ENCODE results near the gene DCTN1. TPM values are rescaled to one million over a fixed set of nuclear protein-coding genes. Genes with fewer than 3 reads are reported as not detected.

The DCTN1 gene
- 100 to 1,000 TPM; 109 to 134 (median 122) TPM for total RNA-seq

DNA sequence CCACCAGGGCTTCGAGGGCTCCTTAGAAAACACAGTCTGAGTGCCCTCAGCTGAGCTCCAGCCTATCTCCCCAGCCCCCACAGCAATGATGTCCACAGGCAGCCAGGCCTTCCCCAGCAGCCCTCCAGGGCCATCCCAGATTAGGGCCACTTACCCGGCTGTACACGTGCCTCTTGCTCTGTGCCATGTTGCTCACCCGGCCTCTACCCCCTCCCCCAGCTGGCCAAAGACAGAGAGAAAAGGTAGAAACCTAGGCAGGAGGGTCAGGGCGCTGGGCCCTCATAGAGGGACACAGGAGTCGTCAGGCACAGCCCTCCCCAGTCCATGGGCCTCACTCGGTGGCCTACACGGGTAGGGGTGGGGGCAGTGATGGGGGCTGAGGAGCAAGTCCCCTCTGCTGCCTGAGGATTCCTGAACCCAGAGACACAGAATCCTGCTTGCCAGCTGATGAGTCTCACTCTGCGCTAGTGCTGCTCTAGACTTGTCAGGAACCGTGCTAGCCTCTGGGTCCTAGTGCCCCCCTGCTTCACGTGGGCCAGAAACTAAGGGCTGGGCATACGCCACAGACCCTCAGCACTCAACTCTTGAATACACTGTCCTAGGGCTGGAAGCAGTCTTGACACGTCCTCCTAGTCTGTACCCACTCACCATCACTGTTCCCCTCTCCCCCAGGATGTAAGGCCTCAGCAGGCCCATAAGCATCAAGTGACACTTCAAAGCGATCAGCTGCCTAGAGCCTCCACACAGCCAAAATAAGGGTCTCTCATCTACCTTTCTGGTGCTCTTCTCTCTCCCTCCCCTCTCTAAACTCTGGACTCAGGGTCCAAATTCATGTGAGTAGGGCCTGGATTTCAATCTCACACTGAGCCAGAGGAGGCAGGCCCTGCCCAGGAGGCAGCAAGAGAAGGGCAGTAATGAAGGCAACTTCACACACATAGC lies at the start of gene DCTN1:
Gene DCTN1, minus strand, starts transcription at position 461 of the 939 bp plus-strand sequence. Its CDS starts 274 bp downstream, at position 187.
- Histone ChIP-seq H3K27me3 (no peaks in the 10 kb centered on the region), H3K4me3 (peak within 1 kb of the TSS; percentile 10 to 32 (median 22)), H3K36me3 (peaks cover 0 to 9% (median 0%) of the 10 kb centered on the region in 4 donors), H3K4me1 (peaks cover 10 to 37% (median 26%) of the 10 kb centered on the region in 4 donors), H3K9me3 (no peaks in the 10 kb centered on the region), H3K27ac (peak within 1 kb of the TSS in 1 of 4 donors; percentile 37)
- TF ChIP-seq, protein P1, sequence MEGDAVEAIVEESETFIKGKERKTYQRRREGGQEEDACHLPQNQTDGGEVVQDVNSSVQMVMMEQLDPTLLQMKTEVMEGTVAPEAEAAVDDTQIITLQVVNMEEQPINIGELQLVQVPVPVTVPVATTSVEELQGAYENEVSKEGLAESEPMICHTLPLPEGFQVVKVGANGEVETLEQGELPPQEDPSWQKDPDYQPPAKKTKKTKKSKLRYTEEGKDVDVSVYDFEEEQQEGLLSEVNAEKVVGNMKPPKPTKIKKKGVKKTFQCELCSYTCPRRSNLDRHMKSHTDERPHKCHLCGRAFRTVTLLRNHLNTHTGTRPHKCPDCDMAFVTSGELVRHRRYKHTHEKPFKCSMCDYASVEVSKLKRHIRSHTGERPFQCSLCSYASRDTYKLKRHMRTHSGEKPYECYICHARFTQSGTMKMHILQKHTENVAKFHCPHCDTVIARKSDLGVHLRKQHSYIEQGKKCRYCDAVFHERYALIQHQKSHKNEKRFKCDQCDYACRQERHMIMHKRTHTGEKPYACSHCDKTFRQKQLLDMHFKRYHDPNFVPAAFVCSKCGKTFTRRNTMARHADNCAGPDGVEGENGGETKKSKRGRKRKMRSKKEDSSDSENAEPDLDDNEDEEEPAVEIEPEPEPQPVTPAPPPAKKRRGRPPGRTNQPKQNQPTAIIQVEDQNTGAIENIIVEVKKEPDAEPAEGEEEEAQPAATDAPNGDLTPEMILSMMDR (IDR thresholded peaks at IDR 0.05) = no peak
- no peak for TF ChIP-seq EP300 (IDR thresholded peaks at IDR 0.05; ENCODE audit: low read depth)
- no peak for TF ChIP-seq POLR2AphosphoS5 (IDR thresholded peaks at IDR 0.05)
- TF ChIP-seq POLR2A (IDR thresholded peaks at IDR 0.05) = no peak
- peak; percentile 43 for DNase-seq
- intact Hi-C loops (cut with DNase I; ENCODE audit: low total_unique reads) = no loop called here
- 41% methylated on average over 14 of the region's 14 CpGs; no CpG with 5 or more reads in 1 of the 2 donors for WGBS, 2 donors (ENCODE audit: low coverage in 1 of 2)
- in situ Hi-C loops (cut with MboI; ENCODE audit: low pct_ligation_motif_present in 1 of 4, low pct_unique_long_range_greater_than_20kb in 1 of 4, low sequenced_read_pairs in 3 of 4) = no loop called here

DNA sequence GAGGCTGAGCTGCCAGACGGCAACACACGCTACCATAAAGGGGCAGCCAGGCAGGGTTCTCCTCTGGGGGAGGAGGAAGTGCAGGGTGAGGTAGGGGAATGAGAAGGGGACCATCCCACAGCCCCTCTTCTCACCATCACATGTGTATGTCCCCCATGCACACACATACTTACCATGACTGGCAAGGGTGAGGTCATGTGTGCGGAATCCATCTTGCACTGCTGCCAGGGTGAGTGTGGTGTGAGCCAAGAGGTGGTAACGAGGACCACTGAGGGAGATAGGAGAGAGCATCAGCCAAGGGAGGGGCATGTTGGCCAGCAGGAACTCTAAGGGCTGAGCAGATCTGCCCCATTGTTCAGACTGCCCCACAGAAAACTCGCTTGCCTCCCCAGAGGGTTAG lies 48.6 kb upstream of the DCTN1 start:
- H3K4me3 ChIP-seq = no peak overlapping the region
- H3K27ac ChIP-seq = no peak overlapping the region
- peaks cover 0 to 18% (median 7%) of the 10 kb centered on the region in 4 donors for H3K4me1 ChIP-seq
- no peak for TF ChIP-seq EP300 (IDR thresholded peaks at IDR 0.05; ENCODE audit: low read depth)
- TF ChIP-seq POLR2A (IDR thresholded peaks at IDR 0.05) = no peak
- TF ChIP-seq, protein P1 (IDR thresholded peaks at IDR 0.05) = no peak
- WGBS, 2 donors (ENCODE audit: low coverage in 1 of 2) = 85% methylated on average over 5 of the region's 5 CpGs; no CpG with 5 or more reads in 1 of the 2 donors
- in situ Hi-C loops (cut with MboI; ENCODE audit: low pct_ligation_motif_present in 1 of 4, low pct_unique_long_range_greater_than_20kb in 1 of 4, low sequenced_read_pairs in 3 of 4) = no loop called here
- peaks cover 0 to 9% (median 0%) of the 10 kb centered on the region in 4 donors for H3K36me3 ChIP-seq
- no peaks in the 10 kb centered on the region for H3K27me3 ChIP-seq
- DNase-seq = no peak
- no peaks in the 10 kb centered on the region for H3K9me3 ChIP-seq
- intact Hi-C loops (cut with DNase I; ENCODE audit: low total_unique reads) = no loop called here

DNA sequence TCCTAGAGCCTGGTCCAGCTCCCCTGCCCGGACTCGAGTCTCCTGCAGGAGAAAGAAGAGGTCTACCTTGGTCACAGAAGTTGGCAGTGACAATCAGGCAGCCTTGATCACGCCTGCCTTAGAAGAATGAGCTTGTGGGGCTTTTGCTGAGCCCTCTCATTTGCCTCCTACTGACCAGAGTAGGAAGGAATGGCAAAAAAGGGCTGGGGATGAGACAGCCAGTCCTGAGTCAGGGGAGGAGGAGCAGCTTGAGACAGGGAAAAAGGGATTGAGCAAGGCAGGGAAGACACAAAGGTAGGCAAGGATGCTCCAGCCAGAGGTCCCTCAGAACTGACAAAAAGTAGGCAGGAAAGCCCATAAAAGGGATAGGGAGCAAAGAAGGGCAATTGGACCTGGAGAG lies 47.4 kb upstream of the DCTN1 start:
- Histone ChIP-seq H3K36me3 (peaks cover 0 to 9% (median 0%) of the 10 kb centered on the region in 4 donors), H3K27ac (no peak overlapping the region)

More for the DNA sequence above, 47.4 kb upstream of the DCTN1 start:
- Histone ChIP-seq H3K9me3 (no peaks in the 10 kb centered on the region), H3K4me1 (peaks cover 0 to 18% (median 7%) of the 10 kb centered on the region in 4 donors), H3K27me3 (no peaks in the 10 kb centered on the region), H3K4me3 (no peak overlapping the region)
- TF ChIP-seq POLR2A (IDR thresholded peaks at IDR 0.05) (no peak), EP300 (IDR thresholded peaks at IDR 0.05; ENCODE audit: low read depth) (no peak), POLR2AphosphoS5 (IDR thresholded peaks at IDR 0.05) (no peak)
- TF ChIP-seq, protein P1 (IDR thresholded peaks at IDR 0.05) = no peak
- 90 to 92% methylated on average over 2 to 3 of the region's 3 CpGs for WGBS, 2 donors (ENCODE audit: low coverage in 1 of 2)
- DNase-seq = no peak
- in situ Hi-C loops (cut with MboI; ENCODE audit: low pct_ligation_motif_present in 1 of 4, low pct_unique_long_range_greater_than_20kb in 1 of 4, low sequenced_read_pairs in 3 of 4) (no loop called here), intact Hi-C loops (cut with DNase I; ENCODE audit: low total_unique reads) (no loop called here)
